Tibial nerve (tissue), 3 donors: ENCODE data around the gene CMTM8.

Experiments
- CTCF ChIP-seq, 5 experiments: fragments of 200-600 bp in 3 of 5; fragments of 450-650 bp in 2 of 5; sonication (generic) in 3 of 5; IDR thresholded peaks; one replicate each; pipeline ENCODE4 v1.5.1; 2016 to 2019; ENCODE audit warnings: antibody characterized with exemption in 5 of 5, mild to moderate bottlenecking in 3 of 5, moderate library complexity in 2 of 5
- POLR2A ChIP-seq, 2 donors: fragments of 450-650 bp; IDR thresholded peaks; one replicate each; pipeline ENCODE4 v1.6.1; 2017; ENCODE audit warnings: antibody characterized with exemption in 2 of 2, mild to moderate bottlenecking in 2 of 2, moderate library complexity in 2 of 2

GRCh38 chr3:32381922-32382321, 143.4 kb downstream of the CMTM8 start:
- TF ChIP-seq CTCF (IDR thresholded peaks at IDR 0.05) (no peak), POLR2A (IDR thresholded peaks at IDR 0.05) (no peak)
